Right atrium auricular region (tissue), 2 donors: ENCODE results near the gene ESM1. TPM values are rescaled to one million over a fixed set of nuclear protein-coding genes. Genes with fewer than 3 reads are reported as not detected.
"Not testable (repeated sequence)": the region's sequence is repeated elsewhere in the genome, so short reads cannot be mapped to it uniquely, and the experiment has no call there.

Source experiments
- DNase-seq: peaks from one replicate; pipeline ENCODE4 v3.0.0-alpha.2; 2019; ENCODE audit warnings: low spot score
- H3K27ac ChIP-seq, 2 donors: fragments of 200-600 bp; sonication (generic); 1 replicate in 1 of 2; 2 replicates in 1 of 2; pipeline ENCODE4 v1.5.1; 2016 to 2019
- H3K27me3 ChIP-seq, 2 donors: fragments of 200-600 bp; sonication (generic); one replicate each; pipeline versions ENCODE4 v1.5.1 to v1.6.0; 2017 to 2019
- H3K36me3 ChIP-seq: fragments of 200-600 bp; sonication (generic); one replicate; pipeline ENCODE4 v1.5.1; 2016
- H3K4me1 ChIP-seq, 2 donors: fragments of 200-600 bp; sonication (generic); one replicate each; pipeline versions ENCODE4 v1.5.1 to v1.6.0; 2017 to 2019
- H3K4me3 ChIP-seq, 2 donors: fragments of 200-600 bp; sonication (generic); 1 replicate in 1 of 2; 2 replicates in 1 of 2; pipeline ENCODE4 v1.5.1; 2017 to 2019; ENCODE audit warnings: mild to moderate bottlenecking in 1 of 2, moderate library complexity in 1 of 2
- H3K9me3 ChIP-seq, 2 donors: fragments of 200-600 bp; sonication (generic); one replicate each; pipeline ENCODE4 v1.5.1; 2019
- total RNA-seq, 2 donors: library from RNA; depleted of rRNA; stranded (reverse); fragments of >200 nt; gene quantifications; one replicate each; pipeline ENCODE4 v1.1.0, GENCODE V29; 2016
- TF ChIP-seq, protein P1 (sequence below), 2 donors: fragments of 200-600 bp; sonication (generic); IDR thresholded peaks; one replicate each; pipeline ENCODE4 v1.5.1; 2019; ENCODE audit warnings: antibody characterized with exemption in 2 of 2

Gene ESM1
- total RNA-seq, 2 donors from 2014 or later = not detected

GRCh38 chr5:55027595-55027994 lies 42.2 kb upstream of the ESM1 start:
- Histone ChIP-seq H3K27ac (no peak overlapping the region), H3K36me3 (no peaks in the 10 kb centered on the region), H3K9me3 (no peaks in the 10 kb centered on the region), H3K4me1 (no peaks in the 10 kb centered on the region), H3K4me3 (no peak overlapping the region), H3K27me3 (no peaks in the 10 kb centered on the region)
- no peak for DNase-seq
- TF ChIP-seq, protein P1, sequence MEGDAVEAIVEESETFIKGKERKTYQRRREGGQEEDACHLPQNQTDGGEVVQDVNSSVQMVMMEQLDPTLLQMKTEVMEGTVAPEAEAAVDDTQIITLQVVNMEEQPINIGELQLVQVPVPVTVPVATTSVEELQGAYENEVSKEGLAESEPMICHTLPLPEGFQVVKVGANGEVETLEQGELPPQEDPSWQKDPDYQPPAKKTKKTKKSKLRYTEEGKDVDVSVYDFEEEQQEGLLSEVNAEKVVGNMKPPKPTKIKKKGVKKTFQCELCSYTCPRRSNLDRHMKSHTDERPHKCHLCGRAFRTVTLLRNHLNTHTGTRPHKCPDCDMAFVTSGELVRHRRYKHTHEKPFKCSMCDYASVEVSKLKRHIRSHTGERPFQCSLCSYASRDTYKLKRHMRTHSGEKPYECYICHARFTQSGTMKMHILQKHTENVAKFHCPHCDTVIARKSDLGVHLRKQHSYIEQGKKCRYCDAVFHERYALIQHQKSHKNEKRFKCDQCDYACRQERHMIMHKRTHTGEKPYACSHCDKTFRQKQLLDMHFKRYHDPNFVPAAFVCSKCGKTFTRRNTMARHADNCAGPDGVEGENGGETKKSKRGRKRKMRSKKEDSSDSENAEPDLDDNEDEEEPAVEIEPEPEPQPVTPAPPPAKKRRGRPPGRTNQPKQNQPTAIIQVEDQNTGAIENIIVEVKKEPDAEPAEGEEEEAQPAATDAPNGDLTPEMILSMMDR (IDR thresholded peaks at IDR 0.05) = no peak

GRCh38 chr5:55022450-55022849 lies 37.1 kb upstream of the ESM1 start:
- H3K27ac ChIP-seq = no peak overlapping the region
- no peaks in the 10 kb centered on the region for H3K9me3 ChIP-seq
- no peak overlapping the region for H3K4me3 ChIP-seq
- H3K36me3 ChIP-seq = no peaks in the 10 kb centered on the region
- TF ChIP-seq, protein P1 (IDR thresholded peaks at IDR 0.05) = no peak
- DNase-seq = no peak
- H3K4me1 ChIP-seq = no peaks in the 10 kb centered on the region
- H3K27me3 ChIP-seq = no peaks in the 10 kb centered on the region

DNA sequence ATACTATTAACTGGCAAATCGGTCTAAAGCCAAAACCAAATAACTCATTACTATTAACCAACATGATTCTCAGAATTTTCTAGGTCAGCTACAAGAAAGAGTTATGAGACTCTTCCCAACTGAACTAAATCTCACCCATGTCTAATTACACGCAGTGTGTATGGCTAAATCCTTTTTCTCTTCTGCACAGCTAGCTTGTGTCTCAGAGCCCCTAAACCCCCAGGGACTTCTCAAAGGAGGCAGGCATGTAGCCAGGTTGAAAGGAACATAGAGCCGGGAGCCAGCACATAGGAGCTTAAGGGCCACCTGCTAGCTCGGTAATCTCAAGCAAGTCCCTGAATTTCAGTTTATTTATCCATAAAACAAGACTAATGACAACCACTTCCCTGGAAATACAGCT lies 36.4 kb upstream of the ESM1 start:
- H3K36me3 ChIP-seq = no peaks in the 10 kb centered on the region
- no peaks in the 10 kb centered on the region for H3K4me1 ChIP-seq
- TF ChIP-seq, protein P1 (IDR thresholded peaks at IDR 0.05) = no peak
- no peak overlapping the region for H3K4me3 ChIP-seq
- no peaks in the 10 kb centered on the region for H3K27me3 ChIP-seq
- no peaks in the 10 kb centered on the region for H3K9me3 ChIP-seq
- no peak for DNase-seq
- no peak overlapping the region for H3K27ac ChIP-seq

DNA sequence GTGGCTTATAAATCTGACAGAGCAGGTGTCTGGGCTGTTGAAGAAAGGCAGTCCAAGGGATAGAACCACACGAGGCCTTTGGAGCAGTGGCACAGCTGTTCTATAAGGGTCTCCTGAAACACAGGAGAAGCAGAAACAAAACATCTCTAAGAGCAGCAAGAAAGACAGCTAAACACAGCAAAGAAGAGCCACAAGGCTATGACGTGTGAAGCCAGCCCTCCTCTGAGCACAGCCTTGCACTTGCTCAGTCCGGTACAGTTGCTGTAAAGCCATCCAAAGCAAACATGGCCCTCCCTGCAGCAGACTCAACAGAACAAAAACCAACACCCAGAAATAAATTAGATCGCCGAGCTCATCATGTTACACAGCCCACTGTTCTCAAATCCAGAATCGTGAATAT lies 36.0 kb upstream of the ESM1 start:
- Histone ChIP-seq H3K36me3 (no peaks in the 10 kb centered on the region), H3K27me3 (no peaks in the 10 kb centered on the region), H3K4me1 (no peaks in the 10 kb centered on the region), H3K4me3 (no peak overlapping the region), H3K27ac (no peak overlapping the region), H3K9me3 (no peaks in the 10 kb centered on the region)
- TF ChIP-seq, protein P1 (IDR thresholded peaks at IDR 0.05) = no peak
- DNase-seq = no peak

- not testable (repeated sequence) for H3K4me3 ChIP-seq, H3K36me3 ChIP-seq, H3K27me3 ChIP-seq, H3K27ac ChIP-seq, DNase-seq, H3K4me1 ChIP-seq
- peaks cover 0 to 23% of the 10 kb centered on the region in 2 donors for H3K9me3 ChIP-seq
Measured at GRCh38 chr5:55010149-55010548, 24.8 kb upstream of the ESM1 start.

- Histone ChIP-seq H3K9me3 (no peaks in the 10 kb centered on the region), H3K27me3 (no peaks in the 10 kb centered on the region), H3K27ac (no peak overlapping the region), H3K4me3 (no peak overlapping the region), H3K4me1 (no peaks in the 10 kb centered on the region), H3K36me3 (no peaks in the 10 kb centered on the region)
- DNase-seq = no peak
- TF ChIP-seq, protein P1 (IDR thresholded peaks at IDR 0.05) = no peak
Measured at GRCh38 chr5:55004729-55005128, 19.3 kb upstream of the ESM1 start.
